T-helper 22 cell (primary cell): Measurements from ENCODE around the gene ARSA.
"Not testable (repeated sequence)": the region's sequence is repeated elsewhere in the genome, so short reads cannot be mapped to it uniquely, and the experiment has no call there.

Experiments used
- DNase-seq: peaks from one replicate; pipeline ENCODE4 v3.0.0-alpha.2; 2020; ENCODE audit warnings: low read depth

ARSA gene

DNA sequence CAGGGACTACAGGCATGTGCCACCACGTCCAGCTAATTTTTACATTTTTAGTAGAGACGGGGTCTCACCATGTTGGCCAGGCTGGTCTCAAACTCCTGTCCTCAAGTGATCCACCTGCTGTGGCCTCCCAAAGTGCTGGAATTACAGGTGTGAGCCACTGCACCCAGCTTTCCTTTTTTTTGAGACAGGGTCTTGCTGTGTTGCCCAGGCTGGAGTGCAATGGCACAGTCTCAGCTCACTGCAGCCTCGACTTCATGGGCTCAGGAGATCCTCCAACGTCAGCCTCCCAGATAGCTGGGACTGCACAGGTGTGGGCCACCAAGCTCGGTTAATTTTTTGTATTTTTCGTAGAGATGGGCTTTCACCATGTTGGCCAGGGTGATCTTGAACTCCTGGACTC, 26.7 kb upstream of the ARSA start:
- DNase-seq: not testable (repeated sequence)

DNA sequence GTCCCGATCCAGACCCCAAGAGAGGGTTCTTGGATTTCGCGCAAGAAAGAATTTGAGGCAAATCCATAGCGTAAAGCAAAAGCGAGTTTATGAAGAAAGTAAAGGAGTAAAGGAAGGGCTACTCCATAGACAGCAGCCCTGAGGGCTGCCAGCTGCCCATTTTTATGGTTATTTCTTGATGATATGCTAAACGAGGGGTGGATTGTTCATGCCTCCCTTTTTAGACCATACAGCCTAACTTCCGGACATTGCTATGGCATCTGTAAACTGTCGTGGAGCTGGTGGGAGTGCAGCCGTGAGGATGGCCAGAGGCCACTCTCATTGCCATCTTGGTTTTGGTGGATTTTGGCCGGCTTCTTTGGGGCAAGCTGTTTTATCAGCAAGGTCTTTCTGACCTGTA, 25.3 kb upstream of the ARSA start:
- no peak for DNase-seq

GRCh38 chr22:50643821-50644101, 15.8 kb upstream of the ARSA start:
- DNase-seq: not testable (repeated sequence)

GRCh38 chr22:50643021-50643820, 15.3 kb upstream of the ARSA start:
- DNase-seq: not testable (repeated sequence)

GRCh38 chr22:50641696-50642607, 14.0 kb upstream of the ARSA start:
- DNase-seq: no peak

DNA sequence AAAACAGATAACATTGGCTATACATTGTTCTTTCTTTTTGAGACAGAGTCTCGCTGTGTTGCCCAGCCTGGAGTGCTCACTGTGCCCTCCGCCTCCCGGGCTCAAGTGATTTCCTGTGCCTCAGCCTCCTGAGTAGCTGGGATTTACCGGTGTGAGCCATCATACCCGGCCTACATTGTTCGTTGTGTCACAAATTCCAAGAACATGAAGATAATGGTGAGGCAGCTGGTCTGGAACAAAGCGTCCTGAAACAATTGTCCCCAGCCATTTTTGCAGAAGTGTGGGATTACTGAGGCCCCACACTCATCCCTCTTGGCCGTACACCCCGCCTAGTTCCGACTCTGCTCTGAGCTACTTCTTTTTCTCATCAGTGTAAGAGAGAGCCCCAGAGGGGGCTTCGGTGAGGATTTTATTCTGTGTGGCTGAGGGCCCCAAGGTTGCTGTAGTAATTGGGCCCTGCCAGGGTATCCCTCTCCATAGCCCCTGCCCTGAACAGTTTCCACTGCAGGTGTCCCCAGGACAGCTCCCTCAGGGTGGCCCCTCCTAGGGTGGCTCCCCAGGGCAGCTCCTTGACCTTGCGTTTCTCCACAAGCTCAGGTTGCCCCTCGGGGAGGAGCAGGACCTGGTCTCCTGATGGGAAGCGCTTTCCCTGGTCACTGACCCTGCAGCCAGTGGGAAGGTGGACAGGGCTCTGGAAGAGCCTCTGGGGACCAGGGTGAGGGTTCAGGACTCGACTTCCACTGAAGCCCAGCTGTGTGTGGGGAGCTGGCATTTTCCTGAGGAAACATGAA, 13.1 kb upstream of the ARSA start:
- no peak for DNase-seq

GRCh38 chr22:50640296-50640695, 12.3 kb upstream of the ARSA start:
- not testable (repeated sequence) for DNase-seq

GRCh38 chr22:50635591-50635990, 7.6 kb upstream of the ARSA start:
- no peak for DNase-seq

DNA sequence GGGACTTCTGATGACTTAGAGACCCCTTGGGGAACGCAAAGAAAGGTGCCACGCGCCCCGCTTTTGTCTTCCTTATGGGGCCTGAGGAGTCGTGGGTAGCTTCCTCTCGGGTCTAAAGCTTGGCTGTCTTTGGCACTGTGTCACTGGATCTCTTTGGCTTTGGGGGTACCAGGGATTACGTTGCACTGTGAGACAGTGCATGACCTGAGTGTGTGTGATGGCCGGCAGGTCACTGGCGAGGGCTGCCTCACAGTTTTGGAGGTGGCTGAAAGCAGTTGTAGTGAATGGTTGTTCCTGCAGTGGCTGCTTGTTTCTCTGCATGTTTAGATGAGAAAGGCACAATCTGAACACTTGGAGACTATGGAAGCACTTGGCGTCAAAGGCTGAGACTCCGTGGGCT, 5.8 kb upstream of the ARSA start:
- DNase-seq: no peak

GRCh38 chr22:50633086-50633485, 5.1 kb upstream of the ARSA start:
- DNase-seq: no peak

DNA sequence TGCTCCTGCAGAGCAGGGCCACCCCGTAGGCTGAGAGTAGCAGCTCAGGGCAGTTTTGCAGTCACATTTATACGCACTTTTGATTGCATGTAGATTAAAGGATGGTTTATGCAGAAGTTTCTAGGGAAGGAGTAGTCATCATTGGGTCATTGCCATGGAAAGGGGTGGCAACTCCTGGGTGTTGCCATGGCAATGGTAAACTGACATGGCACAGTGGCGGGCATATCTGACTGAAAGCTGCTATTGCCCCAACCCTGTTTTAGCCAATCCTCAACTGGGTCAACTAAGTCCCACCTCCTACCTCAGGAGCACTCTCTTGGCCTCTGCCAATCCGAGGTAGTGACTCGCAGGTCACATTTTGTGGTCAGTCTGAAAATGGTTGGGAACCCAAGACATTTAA, 2.4 kb upstream of the ARSA start:
- no peak for DNase-seq

GRCh38 chr22:50628543-50629134, 687 bp upstream of the ARSA start:
- DNase-seq: no peak

DNA sequence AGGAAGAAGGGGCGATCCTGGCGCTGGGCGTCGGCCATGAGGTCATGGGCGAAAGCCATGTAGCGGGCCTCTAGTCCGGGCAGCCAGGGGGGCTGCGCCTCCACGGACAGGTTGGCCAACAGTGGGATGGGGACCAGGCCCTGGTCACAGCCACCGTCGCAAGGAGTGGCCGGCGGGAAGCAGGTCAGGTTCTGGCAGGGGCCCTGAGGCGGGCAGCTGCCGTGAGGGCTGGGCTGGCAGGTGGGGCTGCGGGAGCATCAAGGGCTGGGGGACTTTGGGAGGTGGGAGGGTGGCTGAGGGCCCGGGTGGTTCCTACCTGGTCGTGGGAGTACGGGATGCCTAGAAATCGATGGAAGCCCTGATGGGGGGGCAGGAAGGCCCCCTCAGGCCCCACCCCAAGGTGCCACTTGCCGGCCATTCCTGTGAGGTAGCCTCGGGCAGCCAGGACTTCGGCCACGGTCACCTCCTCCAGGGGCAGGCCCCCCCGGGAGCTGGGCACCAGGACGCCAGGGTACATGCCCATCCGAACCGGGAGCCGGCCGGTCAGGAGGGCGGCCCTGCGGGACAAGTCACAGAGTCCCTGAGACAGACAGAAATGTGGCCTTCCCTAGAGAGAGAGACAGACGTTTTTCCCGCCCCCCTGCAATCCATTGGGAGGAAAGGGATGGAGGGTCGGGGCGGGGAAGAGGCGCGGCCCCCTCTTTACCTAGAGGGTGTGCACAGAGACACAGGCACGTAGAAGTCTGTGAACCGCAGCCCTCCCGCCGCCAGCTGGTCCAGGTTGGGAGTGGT, 906 bp downstream of the ARSA start:
- no peak for DNase-seq

DNA sequence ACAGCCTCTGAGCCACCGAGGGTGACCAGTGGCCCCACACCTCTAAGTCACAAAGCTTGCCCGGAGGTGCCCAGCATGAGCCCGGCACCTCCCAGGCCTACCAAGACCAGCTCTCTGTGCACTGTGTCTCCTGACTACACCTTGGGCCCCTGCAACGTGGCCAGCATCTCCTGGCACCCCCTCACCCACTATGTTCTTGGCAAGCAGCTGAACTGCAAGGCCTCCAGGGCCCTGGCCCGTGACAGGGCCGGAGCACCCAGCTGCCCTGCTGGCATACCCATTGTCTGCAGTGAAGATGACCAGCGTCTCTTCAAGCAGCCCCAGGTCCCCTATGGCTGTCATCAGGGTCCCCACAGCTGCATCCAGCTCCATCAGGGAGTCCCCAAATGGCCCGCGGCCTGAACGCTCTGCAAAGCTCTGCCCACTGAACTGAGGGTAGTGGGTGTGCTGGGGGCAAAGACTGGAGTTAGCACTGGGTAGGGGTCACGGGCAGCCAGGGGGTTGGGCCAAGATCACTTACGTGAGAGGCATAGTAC, 1.6 kb downstream of the ARSA start:
- no peak for DNase-seq

GRCh38 chr22:50625568-50626313, 2.2 kb downstream of the ARSA start:
- DNase-seq: no peak

DNA sequence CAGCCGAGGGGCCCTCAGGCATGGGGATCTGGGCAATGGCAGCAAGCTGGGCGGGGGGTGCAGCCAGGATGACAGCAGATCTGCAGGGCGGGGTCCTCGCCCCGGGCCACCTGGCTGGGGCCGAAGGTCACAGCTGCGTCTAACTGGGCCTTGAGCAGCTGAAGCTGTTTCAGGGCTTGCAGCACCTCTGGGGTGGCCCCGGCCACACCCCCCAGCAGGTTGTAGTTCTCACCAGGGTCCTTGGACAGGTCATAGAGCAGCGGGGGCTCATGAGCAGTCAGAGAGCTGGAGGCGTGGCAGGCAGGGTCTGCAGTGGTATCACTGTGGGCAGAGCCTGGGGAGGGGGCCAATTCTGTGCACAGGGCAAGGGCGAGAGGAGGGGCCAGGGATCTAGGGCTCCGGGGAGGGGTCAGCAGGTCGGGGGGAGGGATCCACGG, 2.8 kb downstream of the ARSA start:
- DNase-seq: no peak

- no peak for DNase-seq
Observed at GRCh38 chr22:50624347-50625130, 3.4 kb downstream of the ARSA start.

DNA sequence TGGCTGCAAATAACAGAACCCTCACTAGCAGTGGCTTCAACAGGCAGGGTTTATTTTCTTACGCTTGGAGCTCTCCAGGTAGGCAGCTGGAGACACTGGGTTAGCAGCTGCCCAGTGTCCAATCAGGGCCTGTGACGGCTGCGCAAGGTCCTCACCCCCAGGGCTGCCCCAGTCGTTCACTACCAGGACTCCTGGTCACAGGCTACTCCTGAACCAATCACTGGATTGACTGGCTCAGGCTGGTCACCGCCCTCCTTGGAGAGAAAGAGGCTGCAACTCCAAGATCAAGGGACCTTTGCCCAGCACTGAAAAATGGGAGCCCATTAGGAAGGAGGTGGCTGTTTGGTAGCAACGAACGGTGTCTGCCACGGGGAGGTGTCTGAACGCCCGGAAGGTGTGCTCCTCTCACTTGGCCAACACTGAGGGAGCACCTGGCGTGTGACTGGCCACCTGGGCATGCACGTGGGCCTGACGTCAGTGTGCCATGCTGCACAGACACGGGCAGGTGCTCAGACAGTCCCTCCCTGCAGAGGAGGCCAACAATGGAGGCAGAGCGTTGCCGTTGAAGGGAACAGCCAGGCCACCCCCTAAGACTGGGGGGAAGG, 5.1 kb downstream of the ARSA start:
- DNase-seq: no peak
